Keratinocyte (primary cell): Measurements from ENCODE around the gene MAEA. TPM values are rescaled to one million over a fixed set of nuclear protein-coding genes. Genes with fewer than 3 reads are reported as not detected.

Experiments used
- DNase-seq: peaks from one replicate; pipeline ENCODE4 v3.0.0-alpha.2; 2011; ENCODE audit warnings: low read depth, missing footprints, low spot score
- FAIRE-seq: peaks from 2 replicates; lab custom pipeline; 2011; peaks lifted over from hg19 to GRCh38; lab: Jason Lieb, UNC
- H2AFZ ChIP-seq: 2 replicates; pipeline ENCODE4 v1.6.0; 2012; ENCODE audit warnings: low read length, control low read depth, inconsistent platforms; ENCODE audit not compliant: control insufficient read depth
- H3K27ac ChIP-seq: 2 replicates; pipeline ENCODE4 v1.5.1; 2011; ENCODE audit warnings: low read length; ENCODE audit not compliant: control insufficient read depth, insufficient read depth
- H3K27me3 ChIP-seq: 3 replicates; pipeline ENCODE4 v1.6.0; 2011; ENCODE audit warnings: low read length; ENCODE audit not compliant: control insufficient read depth, insufficient read depth; ENCODE audit errors: extremely low read depth
- H3K36me3 ChIP-seq, 2 experiments: 2 replicates in 1 of 2; 3 replicates in 1 of 2; pipeline ENCODE4 v1.5.1; 2011; ENCODE audit warnings: low read length in 2 of 2, mild to moderate bottlenecking in 1 of 2; ENCODE audit not compliant: control insufficient read depth in 2 of 2, insufficient read depth in 2 of 2; ENCODE audit errors: extremely low read depth in 1 of 2
- H3K4me1 ChIP-seq: 3 replicates; pipeline ENCODE4 v1.5.1; 2011; ENCODE audit warnings: low read length; ENCODE audit not compliant: control insufficient read depth, insufficient read depth; ENCODE audit errors: extremely low read depth
- H3K4me2 ChIP-seq: 3 replicates; pipeline ENCODE4 v1.6.0; 2011; ENCODE audit warnings: low read depth, low read length; ENCODE audit not compliant: control insufficient read depth, insufficient read depth; ENCODE audit errors: extremely low read depth
- H3K4me3 ChIP-seq, 3 experiments: fragments of 200-600 bp in 1 of 3; sonication (generic) in 1 of 3; 2 replicates in 2 of 3; 3 replicates in 1 of 3; pipeline ENCODE4 v1.5.1; 2011 to 2016; ENCODE audit warnings: low read length in 3 of 3, mild to moderate bottlenecking in 3 of 3, control low read depth in 2 of 3, inconsistent platforms in 1 of 3, low read depth in 1 of 3, mixed read lengths in 1 of 3, mixed run types in 1 of 3, moderate library complexity in 1 of 3; ENCODE audit not compliant: control insufficient read depth in 2 of 3, insufficient read depth in 2 of 3; ENCODE audit errors: extremely low read depth in 1 of 3
- H3K79me2 ChIP-seq: 2 replicates; pipeline ENCODE4 v1.6.0; 2012; ENCODE audit warnings: low read length; ENCODE audit not compliant: control insufficient read depth, insufficient read depth
- H3K9ac ChIP-seq: 3 replicates; pipeline ENCODE4 v1.6.0; 2011; ENCODE audit warnings: low read length; ENCODE audit not compliant: control insufficient read depth, insufficient read depth; ENCODE audit errors: extremely low read depth
- H3K9me1 ChIP-seq: 3 replicates; pipeline ENCODE4 v1.6.0; 2011; ENCODE audit warnings: low read length; ENCODE audit not compliant: control insufficient read depth, insufficient read depth; ENCODE audit errors: extremely low read depth
- H3K9me3 ChIP-seq: 2 replicates; pipeline ENCODE4 v1.5.1; 2012; ENCODE audit warnings: low read depth, low read length; ENCODE audit not compliant: control insufficient read depth
- H4K20me1 ChIP-seq: 3 replicates; pipeline ENCODE4 v1.6.0; 2011; ENCODE audit warnings: low read length; ENCODE audit not compliant: control insufficient read depth, insufficient read depth; ENCODE audit errors: extremely low read depth
- EZH2 ChIP-seq: IDR thresholded peaks from one replicate; pipeline ENCODE4 v1.6.1; 2012; ENCODE audit warnings: inconsistent platforms, mild to moderate bottlenecking, low read length, moderate library complexity
- dilution Hi-C: fragments of 300-500 bp; cut with MboI; formaldehyde crosslinking; loops from one replicate; pipeline ENCODE4 v1.7.0; 2020; ENCODE audit warnings: low sequenced_read_pairs; ENCODE audit not compliant: extremely low pct_ligation_motif_present
- polyA plus RNA-seq, 5 experiments: library from polyadenylated mRNA; depleted of rRNA in 3 of 5; stranded (reverse) in 3 of 5; stranded (forward) in 1 of 5; unstranded in 1 of 5; fragments of >200 nt; gene quantifications; 1 replicate in 1 of 5; 2 replicates in 3 of 5; 3 replicates in 1 of 5; pipeline versions ENCODE4 v1.2.1 to v1.2.3, GENCODE V29; 2011 to 2012; ENCODE audit warnings: missing spikeins in 2 of 5, low read depth in 1 of 5, low replicate concordance in 1 of 5
- TF ChIP-seq, protein P1 (sequence below), 3 experiments: IDR thresholded peaks in 1 of 3; conservative IDR thresholded peaks in 1 of 3; optimal IDR thresholded peaks in 1 of 3; 2 replicates in 2 of 3; 3 replicates in 1 of 3; pipeline versions ENCODE3 to v1.5.1; 2011; ENCODE audit warnings: low read length in 3 of 3, mild to moderate bottlenecking in 3 of 3, moderate library complexity in 2 of 3, control low read depth in 1 of 3, inconsistent platforms in 1 of 3; ENCODE audit not compliant: insufficient read depth in 2 of 3; ENCODE audit errors: extremely low read depth in 1 of 3

Gene MAEA
- polyA plus RNA-seq, 1 donor (not counting 4 experiments of a cell fraction or from before 2014, with no cell fraction given) = 89.7 TPM

DNA sequence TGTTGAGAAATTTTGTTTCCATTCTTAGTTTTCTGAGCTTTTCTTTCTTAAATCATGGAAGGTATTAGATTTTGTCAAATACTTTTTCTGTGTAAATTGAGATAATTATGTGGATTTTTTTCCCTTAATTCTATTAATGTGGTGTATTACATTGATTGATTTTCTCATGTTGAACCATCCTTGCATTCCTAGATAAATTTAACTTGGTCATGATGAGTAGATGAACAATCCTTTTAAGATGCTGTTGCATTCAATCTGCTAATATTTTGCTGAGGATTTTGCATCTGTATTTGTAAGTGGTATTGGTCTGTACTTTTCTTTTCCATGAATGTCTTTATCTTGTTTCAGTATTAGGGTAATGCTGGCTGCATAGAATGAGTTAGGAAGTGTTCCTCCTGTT lies 20.5 kb upstream of the MAEA start:
- TF ChIP-seq, protein P1, sequence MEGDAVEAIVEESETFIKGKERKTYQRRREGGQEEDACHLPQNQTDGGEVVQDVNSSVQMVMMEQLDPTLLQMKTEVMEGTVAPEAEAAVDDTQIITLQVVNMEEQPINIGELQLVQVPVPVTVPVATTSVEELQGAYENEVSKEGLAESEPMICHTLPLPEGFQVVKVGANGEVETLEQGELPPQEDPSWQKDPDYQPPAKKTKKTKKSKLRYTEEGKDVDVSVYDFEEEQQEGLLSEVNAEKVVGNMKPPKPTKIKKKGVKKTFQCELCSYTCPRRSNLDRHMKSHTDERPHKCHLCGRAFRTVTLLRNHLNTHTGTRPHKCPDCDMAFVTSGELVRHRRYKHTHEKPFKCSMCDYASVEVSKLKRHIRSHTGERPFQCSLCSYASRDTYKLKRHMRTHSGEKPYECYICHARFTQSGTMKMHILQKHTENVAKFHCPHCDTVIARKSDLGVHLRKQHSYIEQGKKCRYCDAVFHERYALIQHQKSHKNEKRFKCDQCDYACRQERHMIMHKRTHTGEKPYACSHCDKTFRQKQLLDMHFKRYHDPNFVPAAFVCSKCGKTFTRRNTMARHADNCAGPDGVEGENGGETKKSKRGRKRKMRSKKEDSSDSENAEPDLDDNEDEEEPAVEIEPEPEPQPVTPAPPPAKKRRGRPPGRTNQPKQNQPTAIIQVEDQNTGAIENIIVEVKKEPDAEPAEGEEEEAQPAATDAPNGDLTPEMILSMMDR (optimal IDR thresholded peaks at IDR 0.05 in 1 of 3, IDR thresholded peaks at IDR 0.05 in 1 of 3, conservative IDR thresholded peaks at IDR 0.05 in 1 of 3; ENCODE audit: extremely low read depth in 1 of 3, insufficient read depth in 2 of 3, low read length in 3 of 3) = no peak
- TF ChIP-seq EZH2 = no peak
- Histone ChIP-seq H3K27me3 (no peaks in the 10 kb centered on the region), H3K9me1 (no peaks in the 10 kb centered on the region), H3K27ac (no peak overlapping the region), H3K36me3 (no peaks in the 10 kb centered on the region), H4K20me1 (no peaks in the 10 kb centered on the region), H3K4me2 (no peak overlapping the region), H3K4me3 (no peak overlapping the region), H3K9ac (no peak overlapping the region), H3K79me2 (no peaks in the 10 kb centered on the region), H2AFZ (no peak overlapping the region), H3K4me1 (no peaks in the 10 kb centered on the region), H3K9me3 (no peaks in the 10 kb centered on the region)
- no peak for DNase-seq
- dilution Hi-C loops = no loop called here
- FAIRE-seq = no peak

DNA sequence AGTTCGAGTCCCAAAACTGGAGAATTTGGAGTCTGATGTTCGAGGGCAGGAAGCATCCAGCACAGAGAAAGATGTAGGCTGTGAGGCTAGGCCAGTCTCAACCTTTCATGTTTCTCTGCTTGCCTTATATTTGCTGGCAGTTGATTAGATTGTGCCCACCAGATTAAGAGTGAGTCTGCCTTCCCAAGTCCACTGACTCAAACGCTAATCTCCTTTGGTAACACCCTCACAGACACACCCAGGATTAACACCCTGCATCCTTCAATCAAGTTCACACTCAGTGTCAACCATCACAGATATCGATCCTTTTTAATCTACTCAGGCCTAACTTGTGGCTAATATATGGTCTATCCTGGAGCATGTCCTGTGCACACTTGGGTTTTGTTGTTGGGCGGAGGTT lies 18.0 kb upstream of the MAEA start:
- dilution Hi-C loops = no loop called here
- Histone ChIP-seq H3K79me2 (no peaks in the 10 kb centered on the region), H3K36me3 (no peaks in the 10 kb centered on the region), H4K20me1 (no peaks in the 10 kb centered on the region), H3K4me1 (no peaks in the 10 kb centered on the region), H2AFZ (no peak overlapping the region), H3K9me1 (no peaks in the 10 kb centered on the region), H3K27me3 (no peaks in the 10 kb centered on the region), H3K27ac (no peak overlapping the region), H3K4me2 (no peak overlapping the region), H3K9ac (no peak overlapping the region), H3K4me3 (no peak overlapping the region), H3K9me3 (no peaks in the 10 kb centered on the region)
- FAIRE-seq (no peak), DNase-seq (no peak)
- TF ChIP-seq, protein P1 (optimal IDR thresholded peaks at IDR 0.05 in 1 of 3, IDR thresholded peaks at IDR 0.05 in 1 of 3, conservative IDR thresholded peaks at IDR 0.05 in 1 of 3; ENCODE audit: extremely low read depth in 1 of 3, insufficient read depth in 2 of 3, low read length in 3 of 3) = no peak
- no peak for TF ChIP-seq EZH2
